HG02938 (cell line): Measurements from ENCODE around the gene CBX3.
"Not testable (repeated sequence)": the region's sequence is repeated elsewhere in the genome, so short reads cannot be mapped to it uniquely, and the experiment has no call there.

ENCODE experiments used
- ATAC-seq: cut with Tn5 transposase; IDR thresholded peaks from one replicate; pipeline ENCODE4 v1.9.1; 2021; ENCODE audit warnings: mild to moderate bottlenecking, moderate library complexity; ENCODE audit not compliant: unreplicated experiment

CBX3 gene

GRCh38 chr7:26201247-26202018 lies at the start of gene CBX3:
Gene CBX3, plus strand, starts transcription at chr7:26201745. Its CDS starts 1,254 bp downstream, at chr7:26202999.
- peak; percentile 33 for ATAC-seq

DNA sequence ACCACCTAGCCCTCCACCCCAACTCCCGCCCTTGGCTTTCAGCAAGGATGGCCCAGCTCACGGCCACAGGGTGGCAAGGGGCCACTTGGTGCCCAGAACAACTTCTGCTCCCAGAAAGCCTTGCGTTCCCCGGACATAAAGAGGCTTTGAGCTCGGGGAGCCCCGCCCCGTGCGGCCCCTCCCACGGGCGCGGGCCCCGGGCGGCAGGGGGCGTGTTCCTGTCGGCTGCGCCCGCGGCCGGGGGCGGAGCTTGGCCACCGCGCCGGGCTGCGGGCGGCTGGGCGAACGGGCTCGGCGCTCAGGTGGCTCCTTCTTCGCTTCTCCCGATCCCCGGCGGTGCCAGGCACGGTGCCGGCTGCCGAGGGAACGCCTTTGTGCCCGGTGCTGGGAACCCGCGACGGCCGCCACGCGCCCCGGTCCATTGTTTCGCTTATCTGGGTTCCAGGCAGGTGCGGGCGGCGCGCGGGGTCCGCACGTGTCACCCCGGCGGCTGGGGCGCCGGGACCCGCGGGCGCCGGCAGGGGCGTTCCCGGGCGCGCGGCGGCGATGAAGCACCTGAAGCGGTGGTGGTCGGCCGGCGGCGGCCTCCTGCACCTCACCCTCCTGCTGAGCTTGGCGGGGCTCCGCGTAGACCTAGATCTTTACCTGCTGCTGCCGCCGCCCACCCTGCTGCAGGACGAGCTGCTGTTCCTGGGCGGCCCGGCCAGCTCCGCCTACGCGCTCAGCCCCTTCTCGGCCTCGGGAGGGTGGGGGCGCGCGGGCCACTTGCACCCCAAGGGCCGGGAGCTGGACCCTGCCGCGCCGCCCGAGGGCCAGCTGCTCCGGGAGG lies 49.4 kb upstream of the CBX3 start, which contains the start of gene NFE2L3:
Gene NFE2L3, plus strand, starts transcription at position 246 of the 829 bp plus-strand sequence. Its CDS starts 301 bp downstream, at position 547.
- peak; percentile 48 for ATAC-seq

- peak; percentile 15 for ATAC-seq
Observed at GRCh38 chr7:26152782-26153240, 48.7 kb upstream of the CBX3 start.

DNA sequence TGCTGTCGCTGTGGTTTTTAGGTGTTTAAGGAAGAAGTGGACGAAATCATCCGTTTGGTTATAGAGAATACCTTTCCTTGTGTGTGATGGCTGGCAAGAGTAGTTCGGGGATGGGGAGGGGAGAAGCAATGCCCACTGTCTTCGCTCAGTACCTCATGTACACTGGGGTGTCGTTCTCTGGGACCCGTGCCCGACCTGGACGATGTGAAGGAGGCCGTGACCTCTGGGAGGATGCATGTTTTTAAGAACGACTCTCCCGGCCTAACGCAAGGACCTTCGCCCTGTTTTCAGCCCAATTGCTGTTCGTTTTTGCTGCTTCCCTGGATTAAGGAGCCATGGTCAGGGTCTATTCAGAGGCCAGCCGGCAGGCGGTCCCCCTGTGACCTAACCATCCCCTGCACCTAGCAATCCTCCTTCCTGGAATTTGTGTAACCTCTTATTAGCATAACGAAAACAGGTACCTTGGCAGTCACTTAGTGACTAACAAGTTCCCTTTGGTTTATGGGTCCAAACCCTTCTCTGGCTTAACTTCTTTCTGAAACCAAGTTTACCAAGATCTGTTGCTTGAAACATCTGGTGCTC lies 48.2 kb upstream of the CBX3 start:
- ATAC-seq, result no peak

GRCh38 chr7:26153823-26154783 lies 47.4 kb upstream of the CBX3 start:
- ATAC-seq, result no peak

DNA sequence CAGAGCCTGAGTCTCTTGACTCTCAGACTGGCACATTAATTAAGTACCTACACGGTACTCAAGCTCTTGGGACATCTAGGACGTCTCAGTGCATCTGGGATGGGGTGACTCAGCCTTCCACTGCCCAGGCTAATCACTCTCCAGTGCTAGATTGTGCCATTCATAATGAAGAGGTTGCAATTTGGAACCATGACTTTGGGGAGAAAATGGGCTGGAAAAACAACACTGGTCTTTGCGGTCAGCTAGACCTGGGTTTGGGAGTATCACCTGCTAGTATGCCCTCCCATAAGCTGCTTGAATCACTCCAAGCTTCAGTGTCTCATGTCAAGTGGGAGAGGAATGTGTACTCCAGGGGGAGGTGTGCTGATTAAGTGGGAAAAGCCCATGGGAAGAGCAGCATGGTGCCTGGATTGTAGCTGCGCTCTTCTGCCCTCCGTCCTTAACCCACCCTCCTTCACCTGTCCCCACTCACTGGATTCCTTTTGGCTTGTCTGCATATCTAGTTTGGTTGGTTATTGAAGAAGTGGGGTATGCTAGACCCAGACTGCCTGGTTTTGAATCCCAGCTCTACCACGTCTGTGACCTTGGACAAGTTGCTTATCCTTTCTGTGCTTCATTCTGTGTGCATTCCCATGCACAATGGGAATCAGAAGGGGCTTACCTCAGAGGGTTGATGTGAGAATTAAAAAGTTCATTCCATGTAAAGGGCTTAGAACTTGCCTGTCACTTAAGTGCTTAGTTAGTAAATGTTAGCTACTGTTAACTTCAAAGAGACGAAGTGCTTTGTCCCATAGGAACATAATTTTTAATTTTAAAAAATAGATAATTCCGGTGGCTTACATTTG lies 45.8 kb upstream of the CBX3 start:
- no peak for ATAC-seq

DNA sequence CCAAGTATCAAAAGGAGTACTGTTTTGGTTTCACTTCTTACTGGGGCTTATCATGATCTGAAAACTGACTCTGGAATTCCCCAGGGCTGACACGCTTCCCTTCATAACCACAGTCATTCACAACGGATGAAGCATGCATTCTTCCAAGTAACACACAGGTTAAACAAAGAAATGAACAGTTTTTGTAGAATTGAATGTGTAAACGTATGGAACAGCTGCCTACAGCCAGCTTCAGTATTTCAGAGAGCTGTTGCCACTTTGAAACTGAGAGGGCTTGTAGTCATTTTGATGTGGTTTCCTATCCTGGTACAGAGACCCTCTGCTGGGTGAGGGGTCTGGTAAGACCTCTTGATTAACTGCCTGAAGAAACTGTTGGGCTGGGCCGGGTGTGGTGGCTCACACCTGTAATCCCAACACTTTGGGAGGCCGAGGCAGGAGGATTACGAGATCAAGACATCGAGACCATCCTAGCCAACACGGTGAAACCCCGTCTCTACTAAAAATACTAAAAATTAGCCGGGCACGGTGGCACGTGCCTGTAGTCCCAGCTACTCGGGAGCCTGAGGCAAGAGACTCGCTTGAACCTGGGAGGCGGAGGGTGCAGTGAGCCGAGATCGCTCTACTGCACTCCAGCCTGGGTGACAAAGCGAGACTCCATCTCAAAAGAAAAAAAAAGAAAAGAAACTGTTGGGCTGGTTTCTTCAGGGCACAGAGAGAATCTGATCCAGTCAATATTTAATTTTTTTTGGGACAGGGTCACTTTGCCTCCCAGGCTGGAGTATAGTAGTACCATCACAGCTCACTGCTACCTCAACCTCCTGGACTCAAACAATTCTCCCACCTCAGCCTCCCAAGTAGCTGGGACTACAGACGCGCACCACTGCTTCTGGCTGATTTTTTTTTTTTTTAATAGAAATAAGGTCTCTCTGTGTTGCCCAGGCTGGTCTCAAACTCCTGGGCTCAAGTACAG lies 44.8 kb upstream of the CBX3 start:
- ATAC-seq, result no peak

DNA sequence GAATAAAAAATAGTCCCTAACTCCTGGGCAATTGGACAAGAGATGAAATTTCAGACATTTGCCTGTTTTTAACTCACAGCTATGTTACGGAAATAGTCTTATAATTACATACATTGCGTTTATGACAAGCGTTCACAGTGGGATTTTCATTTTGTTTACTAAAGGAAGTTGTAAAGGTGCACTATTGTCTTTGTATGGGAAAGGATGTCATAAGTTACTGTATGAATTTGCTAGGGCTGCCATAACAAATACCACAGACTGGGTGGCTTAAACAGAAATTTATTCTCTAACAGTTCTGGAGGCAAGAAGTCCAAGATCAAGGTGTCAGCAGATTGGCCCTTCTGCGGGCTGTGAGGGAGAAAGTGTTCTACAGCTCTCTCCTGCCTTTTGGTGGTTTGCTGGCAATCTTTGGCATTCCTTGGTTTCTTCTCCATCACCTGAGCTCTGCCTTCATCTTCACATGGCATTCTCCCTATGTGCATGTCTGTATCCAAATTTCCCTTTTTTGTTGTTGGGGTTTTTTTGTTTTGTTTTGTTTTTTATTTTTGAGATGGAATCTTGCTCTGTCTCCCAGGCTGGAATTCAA lies 43.9 kb upstream of the CBX3 start:
- ATAC-seq, result no peak

GRCh38 chr7:26159243-26159642 lies 42.3 kb upstream of the CBX3 start:
- no peak for ATAC-seq

DNA sequence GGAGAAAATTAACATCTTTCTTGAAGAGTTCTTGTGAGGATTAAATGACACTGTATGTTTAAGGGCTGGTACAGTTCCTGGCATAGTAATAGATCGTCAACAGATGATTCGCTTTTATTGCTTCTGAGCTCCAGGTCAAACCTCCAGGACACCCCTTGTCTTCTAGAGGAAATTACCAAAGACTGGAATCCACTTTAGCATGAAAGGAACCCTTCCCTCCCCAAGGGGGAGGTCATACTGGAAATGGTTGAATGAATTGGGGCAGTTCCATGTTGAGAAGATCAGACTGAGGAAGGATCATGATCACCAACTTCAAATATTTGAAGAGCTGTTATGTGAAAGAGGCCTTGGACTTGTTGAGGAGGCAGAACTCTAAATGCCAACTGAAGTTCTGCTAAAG lies 40.6 kb upstream of the CBX3 start:
- ATAC-seq, result no peak

- ATAC-seq, result no peak
Observed at GRCh38 chr7:26162431-26162830, 39.1 kb upstream of the CBX3 start.

- ATAC-seq, result not testable (repeated sequence)
Observed at GRCh38 chr7:26163804-26164203, 37.7 kb upstream of the CBX3 start.

DNA sequence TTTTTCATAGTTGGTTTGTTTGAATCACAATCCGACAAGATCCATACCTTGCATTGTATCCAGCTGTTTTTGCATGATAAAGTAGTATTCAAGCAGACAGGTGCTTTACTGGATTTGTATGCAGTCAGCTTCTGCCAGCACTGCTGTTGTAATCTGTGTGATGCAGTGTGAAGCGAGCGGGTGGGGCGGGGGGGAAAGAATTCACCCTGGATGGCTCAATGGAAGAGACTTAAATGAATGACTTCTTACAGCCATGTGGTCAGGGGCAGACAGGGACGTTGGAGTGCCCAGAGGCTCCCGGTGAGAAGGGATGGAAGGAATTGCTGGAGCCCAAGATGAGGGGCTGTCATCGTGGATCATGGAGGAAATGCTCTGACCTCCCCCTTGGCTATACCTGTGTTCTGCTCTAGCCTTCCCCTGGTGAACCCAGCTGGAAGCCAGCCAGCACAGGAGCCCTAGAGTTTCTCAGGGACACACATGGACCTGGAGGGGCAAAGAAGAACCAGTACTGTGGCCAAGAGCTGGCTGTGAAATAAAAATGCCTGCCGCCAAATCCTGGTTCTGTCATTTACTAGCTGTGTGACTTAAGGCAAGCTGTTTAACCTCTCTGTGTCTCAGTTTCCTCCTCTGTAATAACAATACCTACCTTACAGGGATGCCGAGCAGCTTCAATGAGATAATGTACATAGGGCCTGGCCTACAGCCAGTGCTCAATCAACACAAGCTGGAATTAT lies 35.4 kb upstream of the CBX3 start:
- ATAC-seq, result no peak

- ATAC-seq, result no peak
Observed at GRCh38 chr7:26166684-26167266, 34.8 kb upstream of the CBX3 start.

- peak; percentile 84 for ATAC-seq
Observed at GRCh38 chr7:26167303-26167934, 34.1 kb upstream of the CBX3 start.

DNA sequence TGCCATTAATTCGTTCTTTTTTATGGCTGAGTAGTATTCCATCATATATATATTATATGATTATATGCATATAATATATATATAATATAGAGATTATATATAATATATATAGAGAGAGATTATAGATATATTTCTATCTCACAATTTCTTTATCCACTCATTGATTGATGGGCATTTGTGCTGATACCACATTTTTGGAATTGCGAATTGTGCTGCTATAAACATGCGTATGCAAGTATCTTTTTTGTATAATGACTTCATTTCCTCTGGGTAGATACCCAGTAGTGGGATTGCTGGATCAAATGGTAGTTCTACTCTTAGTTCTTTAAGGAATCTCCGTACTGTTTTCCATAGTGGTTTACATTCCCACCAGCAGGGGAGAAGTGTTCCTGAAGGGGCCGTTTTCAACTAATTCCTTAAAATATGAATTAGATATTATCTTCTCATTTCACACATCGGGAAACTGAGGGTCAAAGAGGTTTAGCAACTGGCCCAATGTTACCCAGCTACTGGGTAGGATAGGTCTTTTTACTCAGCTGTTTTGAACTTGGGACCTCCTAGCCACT lies 33.0 kb upstream of the CBX3 start:
- no peak for ATAC-seq
